Measurements from ENCODE around the gene CA12. TPM values are rescaled to one million over a fixed set of nuclear protein-coding genes. Genes with fewer than 3 reads are reported as not detected.
A peak's percentile ranks its signal among the peaks of the same experiment; 100 is the strongest.

CA12 gene
- total RNA-seq, 1 experiment from 2014 or later, result 19.8 TPM

DNA sequence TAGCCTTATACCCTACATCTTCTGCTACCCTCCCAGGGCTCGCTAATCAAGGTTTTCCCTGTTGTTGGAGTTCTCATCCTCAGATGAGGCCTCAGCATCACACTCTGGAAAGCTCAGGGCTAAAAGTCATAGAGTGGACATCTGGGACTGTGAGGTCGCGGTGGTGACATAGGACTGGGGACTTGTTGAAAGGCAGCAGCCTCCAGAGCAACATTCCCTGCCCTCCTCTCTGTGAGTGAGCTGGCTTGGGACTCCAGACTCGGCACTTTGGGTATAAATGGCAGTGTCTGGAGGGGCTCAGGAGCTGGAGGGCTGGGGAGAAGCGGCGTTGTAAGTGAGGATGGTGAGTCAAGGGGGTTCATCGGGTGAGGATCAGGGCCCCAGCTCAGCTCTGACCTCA lies 2.7 kb downstream of the CA12 start:
- Histone ChIP-seq H3K9me3 (ENCODE audit: low read length) (no peaks in the 10 kb centered on the region), H3K36me3 (ENCODE audit: low read depth, low read length) (no peaks in the 10 kb centered on the region), H3K4me3 (ENCODE audit: low read length) (no peak overlapping the region), H3K27ac (ENCODE audit: low read length) (no peak overlapping the region), H3K9ac (ENCODE audit: low read length) (no peak overlapping the region), H3F3A (ENCODE audit: low read length, unreplicated experiment) (no peaks in the 10 kb centered on the region), H3K79me2 (ENCODE audit: low read length) (peaks cover 34% of the 10 kb centered on the region), H3K27me3 (ENCODE audit: low read length) (no peaks in the 10 kb centered on the region), H3K9me2 (replicated peaks; ENCODE audit: low read length) (no peaks in the 10 kb centered on the region), H4K20me1 (ENCODE audit: low read length) (no peaks in the 10 kb centered on the region), H3K4me1 (ENCODE audit: insufficient read depth, low read length) (peaks cover 54% of the 10 kb centered on the region), H2AFZ (ENCODE audit: low read length) (no peak overlapping the region), H3K4me2 (ENCODE audit: low read length) (0 out of 2 replicates have a peak overlapping the region, but pooled peaks have one; percentile 94)
- TF ChIP-seq EZH2 (IDR thresholded peaks at IDR 0.05; ENCODE audit: low read length, unreplicated experiment) (no peak), EZH2phosphoT487 (IDR thresholded peaks at IDR 0.05; ENCODE audit: borderline replicate concordance, low read length) (no peak)
- intact Hi-C loops (cut with micrococcal nuclease), result no loop called here
- CTCF ChIA-PET, result no interaction called here
- POLR2A ChIA-PET (ENCODE audit: unreplicated experiment), result no interaction called here
- DNase-seq, result no peak
- ATAC-seq, result no peak
- BruUV-seq (replicated peaks), result no TSS peak

DNA sequence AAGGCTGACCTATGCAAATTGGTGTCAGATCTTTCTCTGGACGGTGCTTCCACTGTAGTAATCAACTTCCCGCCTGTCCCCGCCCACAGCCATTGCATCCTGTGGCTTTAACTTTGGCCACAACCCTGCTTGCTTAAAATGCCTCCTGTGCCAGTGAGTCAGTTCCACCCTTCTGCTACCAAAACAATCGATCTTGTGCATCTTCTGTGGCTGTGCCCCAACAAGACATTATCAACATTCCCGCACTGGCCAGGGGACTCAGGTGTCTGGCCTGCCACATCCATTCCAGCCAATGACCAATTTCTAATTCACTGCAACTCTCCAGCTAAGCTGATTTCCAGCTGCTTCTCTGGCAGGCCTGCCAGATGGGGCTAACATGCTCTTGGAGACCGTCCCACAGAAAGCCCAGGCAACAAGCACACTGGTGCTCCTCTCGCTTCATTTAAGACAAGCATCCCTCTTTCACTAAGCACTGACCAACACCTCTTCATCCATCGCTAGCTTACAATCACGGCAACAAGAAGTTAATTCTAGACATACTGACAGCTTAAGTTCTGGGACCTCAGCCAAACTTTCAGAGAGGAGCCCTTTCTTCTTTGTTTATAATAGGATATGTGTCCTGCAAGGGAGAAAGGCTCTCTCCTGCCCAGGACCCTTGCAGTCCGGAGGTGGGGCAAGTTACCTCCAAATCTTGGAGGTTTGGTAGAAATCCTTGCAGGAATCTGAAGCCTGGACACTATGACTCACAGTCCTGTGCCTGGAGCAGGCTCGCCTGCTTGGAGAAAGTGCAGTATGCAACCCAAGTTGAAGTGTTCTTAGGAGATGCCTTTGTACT lies 6.7 kb downstream of the CA12 start:
- BruUV-seq (replicated peaks), result no TSS peak
- H4K20me1 ChIP-seq (ENCODE audit: low read length), result no peaks in the 10 kb centered on the region
- no peaks in the 10 kb centered on the region for H3K9me2 ChIP-seq (replicated peaks; ENCODE audit: low read length)
- H3K4me2 ChIP-seq (ENCODE audit: low read length), result peak overlapping the region; percentile 66
- H3K4me1 ChIP-seq (ENCODE audit: insufficient read depth, low read length), result peaks cover 48% of the 10 kb centered on the region
- intact Hi-C loops (cut with micrococcal nuclease), result no loop called here
- CTCF ChIA-PET, result no interaction called here
- TF ChIP-seq, protein P1, sequence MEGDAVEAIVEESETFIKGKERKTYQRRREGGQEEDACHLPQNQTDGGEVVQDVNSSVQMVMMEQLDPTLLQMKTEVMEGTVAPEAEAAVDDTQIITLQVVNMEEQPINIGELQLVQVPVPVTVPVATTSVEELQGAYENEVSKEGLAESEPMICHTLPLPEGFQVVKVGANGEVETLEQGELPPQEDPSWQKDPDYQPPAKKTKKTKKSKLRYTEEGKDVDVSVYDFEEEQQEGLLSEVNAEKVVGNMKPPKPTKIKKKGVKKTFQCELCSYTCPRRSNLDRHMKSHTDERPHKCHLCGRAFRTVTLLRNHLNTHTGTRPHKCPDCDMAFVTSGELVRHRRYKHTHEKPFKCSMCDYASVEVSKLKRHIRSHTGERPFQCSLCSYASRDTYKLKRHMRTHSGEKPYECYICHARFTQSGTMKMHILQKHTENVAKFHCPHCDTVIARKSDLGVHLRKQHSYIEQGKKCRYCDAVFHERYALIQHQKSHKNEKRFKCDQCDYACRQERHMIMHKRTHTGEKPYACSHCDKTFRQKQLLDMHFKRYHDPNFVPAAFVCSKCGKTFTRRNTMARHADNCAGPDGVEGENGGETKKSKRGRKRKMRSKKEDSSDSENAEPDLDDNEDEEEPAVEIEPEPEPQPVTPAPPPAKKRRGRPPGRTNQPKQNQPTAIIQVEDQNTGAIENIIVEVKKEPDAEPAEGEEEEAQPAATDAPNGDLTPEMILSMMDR (conservative IDR thresholded peaks at IDR 0.05; ENCODE audit: low read depth, low read length), result no peak
- TF ChIP-seq EZH2 (IDR thresholded peaks at IDR 0.05; ENCODE audit: low read length, unreplicated experiment), result no peak
- no peak for TF ChIP-seq EZH2phosphoT487 (IDR thresholded peaks at IDR 0.05; ENCODE audit: borderline replicate concordance, low read length)
- H3K9me3 ChIP-seq (ENCODE audit: low read length), result no peaks in the 10 kb centered on the region
- DNase-seq (peak; percentile 53), ATAC-seq (peak; percentile 66)
- POLR2A ChIA-PET (ENCODE audit: unreplicated experiment), result no interaction called here
- no peak overlapping the region for H3K9ac ChIP-seq (ENCODE audit: low read length)
- no peak overlapping the region for H2AFZ ChIP-seq (ENCODE audit: low read length)
- H3K4me3 ChIP-seq (ENCODE audit: low read length), result no peak overlapping the region
- peaks cover 22% of the 10 kb centered on the region for H3K79me2 ChIP-seq (ENCODE audit: low read length)
- H3F3A ChIP-seq (ENCODE audit: low read length, unreplicated experiment), result no peaks in the 10 kb centered on the region
- peak overlapping the region; percentile 56 for H3K27ac ChIP-seq (ENCODE audit: low read length)
- H3K36me3 ChIP-seq (ENCODE audit: low read depth, low read length), result no peaks in the 10 kb centered on the region
- H3K27me3 ChIP-seq (ENCODE audit: low read length), result no peaks in the 10 kb centered on the region

DNA sequence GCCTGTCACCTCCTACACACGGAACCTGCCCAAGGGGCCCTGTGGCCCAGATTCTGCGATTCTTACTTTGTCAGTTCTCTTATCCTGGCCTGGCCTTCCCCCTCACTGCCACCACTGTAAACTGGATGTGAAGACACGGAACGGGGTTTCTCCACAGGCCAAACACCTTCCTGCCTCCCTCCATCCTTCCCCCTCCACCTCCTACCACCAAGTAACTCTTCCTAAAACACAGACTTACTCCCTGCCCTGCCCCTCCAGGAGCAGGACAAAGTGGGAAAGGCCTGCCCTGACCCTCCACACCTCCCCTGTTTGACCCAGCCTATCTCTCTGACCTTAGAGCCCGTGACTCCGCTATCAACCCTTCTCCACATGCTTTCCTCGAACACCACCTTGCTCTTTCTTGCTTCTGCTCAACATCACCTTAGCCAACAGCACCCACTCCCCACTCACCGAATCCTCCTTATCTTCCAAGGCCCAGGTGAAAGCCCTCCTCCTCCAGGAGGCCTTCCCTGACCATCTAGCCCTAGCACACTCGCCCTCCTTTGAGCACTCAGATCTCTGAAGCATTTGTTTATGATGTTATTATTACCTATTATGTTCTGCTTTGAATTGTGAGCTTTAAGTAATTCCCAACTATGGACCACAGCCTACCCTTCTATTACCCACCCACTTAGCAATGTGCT lies 7.6 kb downstream of the CA12 start:
- Histone ChIP-seq H3K79me2 (ENCODE audit: low read length) (peaks cover 13% of the 10 kb centered on the region; the same call in 1 of the 2 replicates), H3K9ac (ENCODE audit: low read length) (no peak overlapping the region), H3F3A (ENCODE audit: low read length, unreplicated experiment) (no peaks in the 10 kb centered on the region), H4K20me1 (ENCODE audit: low read length) (no peaks in the 10 kb centered on the region), H3K27me3 (ENCODE audit: low read length) (no peaks in the 10 kb centered on the region), H3K9me2 (replicated peaks; ENCODE audit: low read length) (no peaks in the 10 kb centered on the region), H3K4me2 (ENCODE audit: low read length) (no peak overlapping the region; the same call in 1 of the 2 replicates), H3K4me3 (ENCODE audit: low read length) (no peak overlapping the region), H3K9me3 (ENCODE audit: low read length) (no peaks in the 10 kb centered on the region), H3K4me1 (ENCODE audit: insufficient read depth, low read length) (peaks cover 42% of the 10 kb centered on the region), H2AFZ (ENCODE audit: low read length) (no peak overlapping the region), H3K27ac (ENCODE audit: low read length) (no peak overlapping the region; the same call in 1 of the 2 replicates), H3K36me3 (ENCODE audit: low read depth, low read length) (no peaks in the 10 kb centered on the region)
- intact Hi-C loops (cut with micrococcal nuclease), result no loop called here
- CTCF ChIA-PET, result no interaction called here
- no TSS peak for BruUV-seq (replicated peaks)
- ATAC-seq, result no peak
- TF ChIP-seq, protein P1 (conservative IDR thresholded peaks at IDR 0.05; ENCODE audit: low read depth, low read length), result no peak
- TF ChIP-seq EZH2 (IDR thresholded peaks at IDR 0.05; ENCODE audit: low read length, unreplicated experiment) (no peak), EZH2phosphoT487 (IDR thresholded peaks at IDR 0.05; ENCODE audit: borderline replicate concordance, low read length) (no peak)
- no peak for DNase-seq
- POLR2A ChIA-PET (ENCODE audit: unreplicated experiment), result no interaction called here

All from PC-3 (cell line).